Endodermal cell (in vitro differentiated cells): Measurements from ENCODE around the gene SLC5A10. TPM values are rescaled to one million over a fixed set of nuclear protein-coding genes. Genes with fewer than 3 reads are reported as not detected.
"Not testable (repeated sequence)": the region's sequence is repeated elsewhere in the genome, so short reads cannot be mapped to it uniquely, and the experiment has no call there.

Source experiments
- DNase-seq: peaks from one replicate; pipeline ENCODE4 v3.0.0-alpha.2; 2017
- H3K27ac ChIP-seq: 2 replicates; pipeline ENCODE4 v1.5.1; 2013; ENCODE audit warnings: mild to moderate bottlenecking, low read depth, low read length, moderate library complexity
- H3K27me3 ChIP-seq: 2 replicates; pipeline ENCODE4 v1.6.1; 2013; ENCODE audit warnings: mild to moderate bottlenecking, low read length, moderate library complexity; ENCODE audit not compliant: insufficient read depth, control insufficient read depth, poor library complexity, severe bottlenecking
- H3K36me3 ChIP-seq: 2 replicates; pipeline ENCODE4 v1.7.0; 2013; ENCODE audit warnings: mild to moderate bottlenecking, low read length, moderate library complexity; ENCODE audit not compliant: control insufficient read depth, insufficient read depth
- H3K4me1 ChIP-seq: one replicate; pipeline ENCODE4 v1.7.0; 2013; ENCODE audit warnings: low read length; ENCODE audit not compliant: control insufficient read depth, insufficient read depth
- H3K4me3 ChIP-seq: 2 replicates; pipeline ENCODE4 v1.5.1; 2013; ENCODE audit warnings: mild to moderate bottlenecking, low read length, moderate library complexity
- H3K9ac ChIP-seq: 2 replicates; pipeline ENCODE4 v1.6.1; 2013; ENCODE audit warnings: mild to moderate bottlenecking, low read length, moderate library complexity; ENCODE audit not compliant: poor library complexity, severe bottlenecking; ENCODE audit errors: extremely low read depth
- H3K9me3 ChIP-seq: 2 replicates; pipeline ENCODE4 v1.6.1; 2013; ENCODE audit warnings: mild to moderate bottlenecking, low read length, moderate library complexity; ENCODE audit not compliant: control insufficient read depth
- H3K27ac Mint-ChIP-seq: 2 replicates; pipeline ENCODE4 v1.8.0; 2020; ENCODE audit warnings: mixed read lengths
- H3K27me3 Mint-ChIP-seq: 2 replicates; pipeline ENCODE4 v1.8.0; 2021; ENCODE audit warnings: mild to moderate bottlenecking, mixed read lengths; ENCODE audit not compliant: insufficient read depth
- H3K36me3 Mint-ChIP-seq: 2 replicates; pipeline ENCODE4 v1.8.0; 2020; ENCODE audit warnings: low read depth, mixed read lengths
- H3K4me1 Mint-ChIP-seq: 2 replicates; pipeline ENCODE4 v1.8.0; 2020; ENCODE audit warnings: mixed read lengths
- H3K4me3 Mint-ChIP-seq: 2 replicates; pipeline ENCODE4 v1.8.0; 2020; ENCODE audit warnings: mild to moderate bottlenecking, moderate library complexity, mixed read lengths
- H3K9me3 Mint-ChIP-seq: 2 replicates; pipeline ENCODE4 v1.8.0; 2020; ENCODE audit warnings: mild to moderate bottlenecking, mixed read lengths
- CTCF ChIP-seq: fragments of 200-600 bp; sonication (generic); conservative IDR thresholded peaks from 2 replicates; pipeline ENCODE4 v1.5.0; 2021; ENCODE audit warnings: antibody characterized with exemption, mild to moderate bottlenecking
- WGBS, 2 experiments: methylation state at CpG; one replicate each; pipeline versions ENCODE4 v1.1.5 to v1.1.7; 2013; ENCODE audit warnings: missing lambda C conversion rate in 2 of 2, mixed read lengths in 1 of 2; ENCODE audit not compliant: insufficient coverage in 1 of 2, insufficient read length in 1 of 2; 5-methylcytosine and 5-hydroxymethylcytosine counted together
- total RNA-seq, 2 donors: library from RNA; stranded (reverse); fragmentation: NEBNext Ultra II Directional in 1 of 2; extraction: Animal tissue kit (Norgen Biotek cat#: 25700) in 1 of 2; gene quantifications; 2 replicates in 1 of 2; 3 replicates in 1 of 2; pipeline ENCODE4 v1.2.1, GENCODE V29; 2021

Gene SLC5A10
- total RNA-seq, 2 donors from 2014 or later = 0.11 to 0.29 TPM

- no peaks in the 10 kb centered on the region for H3K9me3 Mint-ChIP-seq
- no peak for DNase-seq
- no peak overlapping the region for H3K27ac Mint-ChIP-seq
- Histone ChIP-seq H3K9me3 (no peaks in the 10 kb centered on the region), H3K4me3 (no peak overlapping the region), H3K36me3 (no peaks in the 10 kb centered on the region), H3K9ac (no peak overlapping the region), H3K27ac (no peak overlapping the region), H3K27me3 (no peaks in the 10 kb centered on the region), H3K4me1 (no peaks in the 10 kb centered on the region)
- H3K36me3 Mint-ChIP-seq = no peaks in the 10 kb centered on the region
- no peak overlapping the region for H3K4me3 Mint-ChIP-seq
- peaks cover 7% of the 10 kb centered on the region for H3K4me1 Mint-ChIP-seq
- 85 to 93% methylated on average over 13 to 14 of the region's 14 CpGs for WGBS, 2 experiments
- H3K27me3 Mint-ChIP-seq = no peaks in the 10 kb centered on the region
- no peak for TF ChIP-seq CTCF
These were observed 1.3 kb downstream of the SLC5A10 start for GRCh38 chr17:18953231-18953728.

GRCh38 chr17:18954321-18954720 lies 2.4 kb downstream of the SLC5A10 start:
- Mint-ChIP-seq H3K27ac (no peak overlapping the region), H3K4me3 (no peak overlapping the region)

GRCh38 chr17:18955009-18955408 lies 3.0 kb downstream of the SLC5A10 start:
- no peak overlapping the region for H3K4me3 ChIP-seq
- H3K36me3 ChIP-seq = no peaks in the 10 kb centered on the region
- TF ChIP-seq CTCF = no peak
- no peaks in the 10 kb centered on the region for H3K27me3 ChIP-seq
- H3K4me1 Mint-ChIP-seq = peaks cover 7% of the 10 kb centered on the region
- H3K4me1 ChIP-seq = no peaks in the 10 kb centered on the region
- H3K27ac ChIP-seq = no peak overlapping the region
- no peak overlapping the region for H3K9ac ChIP-seq
- no peak overlapping the region for H3K4me3 Mint-ChIP-seq
- no peaks in the 10 kb centered on the region for H3K9me3 Mint-ChIP-seq
- 95 to 98% methylated on average over 6 of the region's 6 CpGs for WGBS, 2 experiments
- no peak overlapping the region for H3K27ac Mint-ChIP-seq
- DNase-seq = peak; percentile 40
- H3K27me3 Mint-ChIP-seq = no peaks in the 10 kb centered on the region
- no peaks in the 10 kb centered on the region for H3K36me3 Mint-ChIP-seq
- no peaks in the 10 kb centered on the region for H3K9me3 ChIP-seq

More at GRCh38 chr17:18954321-18954720, 2.4 kb downstream of the SLC5A10 start:
- no peaks in the 10 kb centered on the region for H3K4me1 ChIP-seq
- 86 to 92% methylated on average over 3 of the region's 3 CpGs for WGBS, 2 experiments
- H3K9me3 ChIP-seq = no peaks in the 10 kb centered on the region
- no peak overlapping the region for H3K4me3 ChIP-seq
- H3K4me1 Mint-ChIP-seq = peaks cover 7% of the 10 kb centered on the region
- no peaks in the 10 kb centered on the region for H3K36me3 Mint-ChIP-seq
- DNase-seq = peak; percentile 49
- no peaks in the 10 kb centered on the region for H3K36me3 ChIP-seq
- H3K27me3 Mint-ChIP-seq = no peaks in the 10 kb centered on the region
- H3K27ac ChIP-seq = no peak overlapping the region
- H3K27me3 ChIP-seq = no peaks in the 10 kb centered on the region
- H3K9ac ChIP-seq = no peak overlapping the region
- TF ChIP-seq CTCF = no peak
- H3K9me3 Mint-ChIP-seq = no peaks in the 10 kb centered on the region

- not testable (repeated sequence) for H3K9me3 ChIP-seq, H3K4me1 ChIP-seq, H3K36me3 Mint-ChIP-seq, H3K9me3 Mint-ChIP-seq, H3K4me3 ChIP-seq, H3K27me3 ChIP-seq, H3K4me3 Mint-ChIP-seq, H3K9ac ChIP-seq, DNase-seq, H3K27ac ChIP-seq, H3K4me1 Mint-ChIP-seq, H3K27ac Mint-ChIP-seq, H3K36me3 ChIP-seq, H3K27me3 Mint-ChIP-seq
- whole genome bisulfite sequencing, 2 experiments = 100% methylated on average over 2 of the region's 6 CpGs; no CpG with 5 or more reads in 1 of the 2 experiments
These were observed 4.1 kb downstream of the SLC5A10 start for GRCh38 chr17:18956021-18956420.
